ENCODE measurements around the gene CYP1B1. TPM values are rescaled to one million over a fixed set of nuclear protein-coding genes. Genes with fewer than 3 reads are reported as not detected.

Gene CYP1B1
- total RNA-seq, 1 donor from 2014 or later = 13.7 TPM

- no peak overlapping the region for H3K4me3 Mint-ChIP-seq
- H3K4me1 Mint-ChIP-seq = peaks cover 24% of the 10 kb centered on the region
- H3K27ac Mint-ChIP-seq = no peak overlapping the region
- H3K27me3 Mint-ChIP-seq = peaks cover 15% of the 10 kb centered on the region
- DNase-seq = no peak
- H3K36me3 Mint-ChIP-seq (ENCODE audit: low read depth) = peaks cover 3% of the 10 kb centered on the region
- H3K9me3 Mint-ChIP-seq = peaks cover 10% of the 10 kb centered on the region
- intact Hi-C loops (cut with micrococcal nuclease) = loop anchor here (5.0 kb wide), 2 partner anchors 38 to 72 kb away; no protein-coding TSS in a partner anchor
Measured at GRCh38 chr2:38108907-38109731, 33.2 kb upstream of the CYP1B1 start.

- peaks cover 9% of the 10 kb centered on the region for H3K9me3 Mint-ChIP-seq
- DNase-seq = no peak
- peaks cover 16% of the 10 kb centered on the region for H3K27me3 Mint-ChIP-seq
- H3K27ac Mint-ChIP-seq = no peak overlapping the region
- H3K36me3 Mint-ChIP-seq (ENCODE audit: low read depth) = peaks cover 3% of the 10 kb centered on the region
- intact Hi-C loops (cut with micrococcal nuclease) = loop anchor here (5.0 kb wide), 2 partner anchors 39 to 71 kb away; no protein-coding TSS in a partner anchor
- peaks cover 22% of the 10 kb centered on the region for H3K4me1 Mint-ChIP-seq
- no peak overlapping the region for H3K4me3 Mint-ChIP-seq
Measured at GRCh38 chr2:38107738-38108410, 31.9 kb upstream of the CYP1B1 start.

DNA sequence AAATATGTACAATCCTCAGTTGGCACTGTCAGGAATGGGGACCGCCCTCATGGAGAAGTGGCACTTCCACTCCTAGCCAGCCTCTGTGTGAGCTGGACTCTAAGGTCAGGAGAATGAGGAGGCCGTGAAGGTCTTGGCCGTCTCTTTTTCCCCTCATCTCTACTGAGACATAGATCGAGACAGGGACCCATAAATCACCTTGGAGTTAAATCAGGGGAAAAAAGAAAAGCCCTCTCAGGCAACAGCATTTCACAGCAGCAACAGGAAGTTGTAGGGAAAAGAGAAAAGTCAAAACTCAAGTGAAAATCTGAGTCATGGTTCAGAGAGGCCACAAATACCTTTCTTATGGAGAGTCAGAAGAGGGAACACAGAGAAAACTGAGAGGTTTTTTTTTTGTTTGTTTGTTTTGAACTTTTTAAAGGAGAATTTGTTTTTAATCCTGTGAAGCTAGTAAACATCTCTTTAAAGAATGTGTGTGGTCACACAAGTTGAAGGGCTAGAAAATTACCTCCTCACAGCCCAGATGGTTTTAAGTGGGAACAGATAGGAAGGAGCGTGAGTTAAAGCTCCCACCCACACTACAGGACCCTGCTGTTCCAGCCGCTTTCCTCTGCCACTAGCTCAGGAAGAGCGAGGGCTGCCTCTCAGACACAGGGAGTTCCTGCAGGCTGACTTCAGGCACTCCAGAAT lies 30.6 kb upstream of the CYP1B1 start:
- H3K9me3 Mint-ChIP-seq = no peaks in the 10 kb centered on the region
- peak overlapping the region; percentile 79 for H3K27ac Mint-ChIP-seq
- H3K36me3 Mint-ChIP-seq (ENCODE audit: low read depth) = peaks cover 3% of the 10 kb centered on the region
- peaks cover 20% of the 10 kb centered on the region for H3K4me1 Mint-ChIP-seq
- intact Hi-C loops (cut with micrococcal nuclease) = loop anchor here (1.0 to 5.0 kb wide), 4 partner anchors 30 to 156 kb away; partner anchors contain the start of gene CYP1B1
- DNase-seq = no peak
- H3K4me3 Mint-ChIP-seq = peak overlapping the region; percentile 60
- H3K27me3 Mint-ChIP-seq = peaks cover 20% of the 10 kb centered on the region

DNA sequence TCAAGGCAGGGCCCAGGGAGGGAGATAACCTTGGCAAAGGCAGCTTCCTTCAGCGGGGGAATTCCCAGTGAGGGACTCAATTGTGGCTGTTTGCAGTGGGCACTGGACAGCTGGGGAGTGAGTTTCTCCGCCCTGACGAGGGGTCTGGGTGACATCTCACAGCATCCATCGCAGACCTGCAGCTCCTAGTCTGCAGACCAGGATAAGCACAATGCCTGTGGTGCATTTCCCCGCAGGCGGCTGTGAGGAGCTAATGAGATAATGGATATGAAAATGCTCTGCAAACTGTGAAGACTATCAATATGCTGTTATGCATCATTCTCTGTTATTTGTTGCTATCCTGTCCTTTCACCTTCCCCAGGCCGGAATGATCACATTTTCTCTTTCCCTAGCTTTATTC lies 30.0 kb upstream of the CYP1B1 start:
- no peak for DNase-seq
- Mint-ChIP-seq H3K27ac (peak overlapping the region; percentile 79), H3K9me3 (no peaks in the 10 kb centered on the region), H3K4me1 (peaks cover 21% of the 10 kb centered on the region), H3K4me3 (no peak overlapping the region), H3K36me3 (ENCODE audit: low read depth) (peaks cover 3% of the 10 kb centered on the region), H3K27me3 (peaks cover 22% of the 10 kb centered on the region)
- intact Hi-C loops (cut with micrococcal nuclease) = loop anchor here (1.0 to 5.0 kb wide), 4 partner anchors 30 to 156 kb away; partner anchors contain the start of gene CYP1B1

- no peak overlapping the region for H3K4me3 Mint-ChIP-seq
- H3K4me1 Mint-ChIP-seq = peaks cover 23% of the 10 kb centered on the region
- H3K27ac Mint-ChIP-seq = no peak overlapping the region
- H3K9me3 Mint-ChIP-seq = no peaks in the 10 kb centered on the region
- peaks cover 31% of the 10 kb centered on the region for H3K27me3 Mint-ChIP-seq
- DNase-seq = no peak
- intact Hi-C loops (cut with micrococcal nuclease) = no loop called here
- no peaks in the 10 kb centered on the region for H3K36me3 Mint-ChIP-seq (ENCODE audit: low read depth)
Measured at GRCh38 chr2:38104598-38104997, 28.6 kb upstream of the CYP1B1 start.

DNA sequence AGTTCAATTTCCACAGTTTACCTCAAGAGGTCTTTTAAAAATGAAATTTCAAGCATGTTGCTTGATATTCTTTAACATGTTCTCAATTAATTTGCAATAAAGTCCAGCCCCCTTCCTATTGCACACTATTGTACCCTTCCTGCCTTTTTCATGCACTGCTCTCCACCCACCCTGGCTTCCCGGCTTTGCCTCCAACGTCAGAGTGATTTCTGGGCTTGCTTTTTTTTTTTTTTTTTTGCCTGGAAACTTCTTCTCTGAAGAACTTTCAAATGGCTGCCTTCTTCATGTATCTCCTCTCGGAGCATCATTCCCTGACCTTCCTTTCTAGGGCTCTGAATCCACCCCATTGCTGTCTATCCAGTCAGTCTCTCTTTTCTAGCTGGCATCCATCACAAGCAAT lies 24.4 kb upstream of the CYP1B1 start:
- intact Hi-C loops (cut with micrococcal nuclease) = no loop called here
- Mint-ChIP-seq H3K36me3 (ENCODE audit: low read depth) (no peaks in the 10 kb centered on the region), H3K27me3 (peaks cover 54% of the 10 kb centered on the region), H3K9me3 (no peaks in the 10 kb centered on the region), H3K4me3 (no peak overlapping the region), H3K4me1 (peaks cover 18% of the 10 kb centered on the region), H3K27ac (no peak overlapping the region)
- no peak for DNase-seq

DNA sequence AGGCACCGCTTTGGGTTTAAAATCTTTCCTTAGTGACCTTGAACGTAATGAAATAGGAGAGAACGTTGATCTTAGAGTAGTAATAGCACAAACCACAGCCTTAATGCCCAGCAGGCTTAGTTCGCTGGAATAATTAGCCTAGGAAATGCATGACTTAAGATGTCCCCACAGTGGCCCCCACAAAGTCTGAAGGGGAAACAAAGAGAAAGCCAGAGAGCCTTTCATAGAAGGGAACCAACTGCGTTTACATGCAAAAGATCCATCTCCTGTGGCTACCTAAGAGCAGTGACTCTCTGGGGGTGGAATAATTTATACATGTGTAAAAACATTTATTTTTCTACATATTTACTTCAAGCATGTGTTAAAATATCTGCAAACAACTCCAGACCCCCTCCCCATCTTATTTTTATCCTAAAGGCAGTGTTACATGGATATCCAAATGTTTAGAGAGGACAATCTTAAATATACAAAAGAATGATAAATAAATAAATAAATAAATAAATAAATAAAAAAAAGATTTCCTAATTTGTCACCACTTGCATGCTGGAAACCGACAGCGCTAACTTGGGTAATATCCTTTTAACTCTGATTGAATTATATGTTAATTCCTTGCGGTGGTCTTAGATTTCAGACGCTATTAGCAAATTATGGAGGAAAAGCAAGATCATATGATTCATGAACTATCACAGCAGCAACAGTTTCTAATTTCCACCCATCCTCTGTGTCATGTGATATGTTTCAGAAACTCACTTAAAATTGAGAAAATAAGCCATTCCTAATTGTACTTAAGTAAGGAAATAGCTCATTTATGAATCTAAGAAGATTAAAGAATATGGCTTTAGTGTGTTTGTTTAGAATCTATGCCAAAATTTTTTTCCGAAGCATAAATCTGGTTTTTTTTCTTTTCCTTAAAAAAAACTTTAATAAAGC lies 23.4 kb upstream of the CYP1B1 start:
- H3K9me3 Mint-ChIP-seq = no peaks in the 10 kb centered on the region
- no peak overlapping the region for H3K27ac Mint-ChIP-seq
- no peak overlapping the region for H3K4me3 Mint-ChIP-seq
- intact Hi-C loops (cut with micrococcal nuclease) = no loop called here
- no peaks in the 10 kb centered on the region for H3K36me3 Mint-ChIP-seq (ENCODE audit: low read depth)
- H3K27me3 Mint-ChIP-seq = peaks cover 51% of the 10 kb centered on the region
- H3K4me1 Mint-ChIP-seq = peaks cover 18% of the 10 kb centered on the region
- no peak for DNase-seq

DNA sequence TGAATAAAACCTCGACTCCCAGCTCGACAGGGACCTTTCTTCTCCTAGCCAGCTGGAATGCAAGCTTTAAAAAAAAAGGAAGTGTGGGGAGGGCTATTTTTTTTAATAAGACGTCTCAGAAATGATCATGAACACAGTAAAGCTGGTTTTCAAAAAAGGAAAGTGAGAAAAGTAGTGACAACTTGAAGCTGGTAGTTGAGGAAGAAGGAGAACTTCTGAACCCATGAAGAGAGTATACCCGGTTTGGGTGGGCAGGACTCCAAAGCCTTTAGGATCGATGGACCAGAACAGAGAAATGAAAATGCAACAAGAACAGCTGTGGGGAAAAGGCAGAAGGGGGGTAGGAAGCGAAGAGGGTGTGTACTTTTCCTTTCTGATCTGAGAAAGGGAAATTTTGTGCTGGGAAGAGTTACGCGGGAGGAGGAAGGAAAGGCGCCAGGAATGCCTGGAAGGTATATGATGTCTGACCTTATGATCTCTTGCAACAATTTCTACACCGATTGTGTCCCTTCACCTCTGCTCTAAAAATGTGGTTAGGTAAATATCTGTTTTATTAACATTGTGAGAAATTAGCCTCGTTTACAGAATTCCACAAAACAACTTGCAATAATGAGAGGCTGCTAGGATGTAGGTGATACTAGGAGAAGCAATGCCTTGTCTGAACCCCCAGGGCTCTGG lies 22.6 kb upstream of the CYP1B1 start:
- Mint-ChIP-seq H3K27me3 (peaks cover 51% of the 10 kb centered on the region), H3K4me3 (peak overlapping the region; percentile 12), H3K36me3 (ENCODE audit: low read depth) (no peaks in the 10 kb centered on the region), H3K27ac (peak overlapping the region; percentile 0), H3K9me3 (no peaks in the 10 kb centered on the region), H3K4me1 (peaks cover 18% of the 10 kb centered on the region)
- intact Hi-C loops (cut with micrococcal nuclease) = no loop called here
- no peak for DNase-seq

DNA sequence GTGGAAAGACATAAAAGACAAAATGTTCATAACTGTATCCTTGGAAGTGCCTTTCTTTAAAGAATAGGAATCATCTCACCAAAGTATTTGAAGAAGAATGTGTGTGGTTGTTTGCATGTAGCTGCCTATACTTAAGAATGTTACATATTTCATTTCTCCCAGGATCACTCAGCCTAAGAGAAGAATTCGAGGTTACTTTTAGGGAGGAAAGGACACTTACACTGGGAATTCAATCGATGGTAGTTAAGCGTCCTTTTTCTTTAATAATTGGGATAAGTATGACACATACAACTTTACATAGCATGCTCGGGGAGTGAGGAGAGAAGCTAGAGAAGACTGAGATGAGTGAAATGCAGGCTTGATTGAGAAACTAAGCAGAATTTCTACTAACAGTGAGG lies 22.0 kb upstream of the CYP1B1 start:
- H3K9me3 Mint-ChIP-seq = no peaks in the 10 kb centered on the region
- no peak overlapping the region for H3K27ac Mint-ChIP-seq
- H3K4me1 Mint-ChIP-seq = peaks cover 22% of the 10 kb centered on the region
- peaks cover 49% of the 10 kb centered on the region for H3K27me3 Mint-ChIP-seq
- H3K4me3 Mint-ChIP-seq = peak overlapping the region; percentile 12
- intact Hi-C loops (cut with micrococcal nuclease) = no loop called here
- DNase-seq = no peak
- no peaks in the 10 kb centered on the region for H3K36me3 Mint-ChIP-seq (ENCODE audit: low read depth)

GRCh38 chr2:38097258-38097987 lies 21.5 kb upstream of the CYP1B1 start:
- no peak for DNase-seq
- H3K36me3 Mint-ChIP-seq (ENCODE audit: low read depth) = no peaks in the 10 kb centered on the region
- no peaks in the 10 kb centered on the region for H3K9me3 Mint-ChIP-seq
- intact Hi-C loops (cut with micrococcal nuclease) = no loop called here
- H3K27me3 Mint-ChIP-seq = peaks cover 47% of the 10 kb centered on the region
- no peak overlapping the region for H3K27ac Mint-ChIP-seq
- H3K4me3 Mint-ChIP-seq = peak overlapping the region; percentile 3
- H3K4me1 Mint-ChIP-seq = peaks cover 26% of the 10 kb centered on the region

- peaks cover 41% of the 10 kb centered on the region for H3K27me3 Mint-ChIP-seq
- DNase-seq = peak; percentile 67
- H3K4me1 Mint-ChIP-seq = peaks cover 26% of the 10 kb centered on the region
- no peaks in the 10 kb centered on the region for H3K9me3 Mint-ChIP-seq
- peak overlapping the region; percentile 25 for H3K27ac Mint-ChIP-seq
- peak overlapping the region; percentile 2 for H3K4me3 Mint-ChIP-seq
- intact Hi-C loops (cut with micrococcal nuclease) = loop anchor here (1.0 kb wide), 1 partner anchor 20 kb away; the partner anchor contains the start of gene CYP1B1
- no peaks in the 10 kb centered on the region for H3K36me3 Mint-ChIP-seq (ENCODE audit: low read depth)
Measured at GRCh38 chr2:38095996-38096861, 20.3 kb upstream of the CYP1B1 start.
